NCI-H128 (cell line): ENCODE data around the gene ARL5A.

Experiments
- DNase-seq: peaks from one replicate; lab custom pipeline; 2025; ENCODE audit not compliant: unreplicated experiment; lab: John Stamatoyannopoulos, UW

Gene ARL5A

GRCh38 chr2:151767536-151767935 lies 60.7 kb downstream of the ARL5A start:
- DNase-seq, result no peak

- no peak for DNase-seq
Measured at GRCh38 chr2:151766437-151767153, 61.6 kb downstream of the ARL5A start.

- DNase-seq, result no peak
Measured at GRCh38 chr2:151765760-151766410, 62.3 kb downstream of the ARL5A start.

DNA sequence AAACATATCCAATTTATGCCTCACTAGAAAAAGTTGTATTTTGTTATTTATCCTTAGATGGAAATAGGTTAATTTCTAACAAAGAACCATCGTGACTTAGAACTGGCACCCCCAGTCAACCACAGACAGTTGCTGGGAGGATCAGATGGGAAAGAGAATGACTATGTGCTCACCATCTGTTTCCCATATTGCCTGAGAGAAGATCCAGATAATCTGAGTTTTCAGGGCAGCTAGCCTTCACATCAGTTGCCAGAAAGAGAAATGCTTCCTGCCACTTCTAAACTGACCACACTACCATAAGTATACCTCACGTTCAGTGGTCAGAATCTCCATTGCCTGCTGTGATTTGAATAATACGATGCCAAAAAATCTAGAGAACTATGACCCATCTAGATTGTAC lies 65.5 kb downstream of the ARL5A start:
- no peak for DNase-seq

DNA sequence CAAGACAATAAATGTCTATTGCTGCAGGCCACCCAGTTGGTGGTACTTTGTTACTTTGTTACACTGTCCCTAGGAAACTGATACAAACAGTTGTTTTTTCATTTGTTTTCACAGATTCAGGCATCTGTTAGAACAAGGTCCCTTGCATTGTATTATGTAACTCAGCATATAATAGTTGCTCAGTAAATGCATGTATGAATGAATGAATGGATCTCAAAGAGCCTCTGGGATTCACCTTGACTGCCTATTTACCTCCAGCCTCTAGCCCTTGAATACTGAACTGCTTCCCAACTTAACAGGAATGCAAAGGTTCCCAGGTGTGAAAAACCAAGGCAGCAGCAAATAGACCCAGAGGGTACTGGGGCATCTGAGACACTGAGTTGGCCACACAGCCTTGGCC lies 66.5 kb downstream of the ARL5A start:
- DNase-seq, result no peak

DNA sequence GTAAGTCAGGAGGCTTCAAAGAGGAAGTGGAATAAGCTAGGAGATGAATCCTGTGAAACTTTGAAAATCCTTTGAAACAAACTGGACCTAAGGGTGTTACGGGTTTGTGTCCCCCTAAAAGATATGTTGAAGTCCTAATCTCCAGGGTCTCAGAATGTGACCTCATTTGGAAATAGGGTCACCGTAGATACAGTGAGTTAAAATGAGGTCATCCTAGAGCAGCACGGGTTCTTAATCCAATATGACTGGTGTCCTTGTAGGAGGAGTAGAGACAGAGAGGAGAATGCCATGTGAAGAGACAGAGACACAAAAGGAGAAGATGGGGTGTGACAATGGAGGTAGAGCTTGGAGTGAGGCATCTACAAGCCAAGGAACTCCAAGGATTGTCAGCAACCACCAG lies 67.0 kb downstream of the ARL5A start:
- no peak for DNase-seq

- no peak for DNase-seq
Measured at GRCh38 chr2:151760139-151760650, 68.0 kb downstream of the ARL5A start.

GRCh38 chr2:151758744-151759143 lies 69.5 kb downstream of the ARL5A start:
- no peak for DNase-seq

DNA sequence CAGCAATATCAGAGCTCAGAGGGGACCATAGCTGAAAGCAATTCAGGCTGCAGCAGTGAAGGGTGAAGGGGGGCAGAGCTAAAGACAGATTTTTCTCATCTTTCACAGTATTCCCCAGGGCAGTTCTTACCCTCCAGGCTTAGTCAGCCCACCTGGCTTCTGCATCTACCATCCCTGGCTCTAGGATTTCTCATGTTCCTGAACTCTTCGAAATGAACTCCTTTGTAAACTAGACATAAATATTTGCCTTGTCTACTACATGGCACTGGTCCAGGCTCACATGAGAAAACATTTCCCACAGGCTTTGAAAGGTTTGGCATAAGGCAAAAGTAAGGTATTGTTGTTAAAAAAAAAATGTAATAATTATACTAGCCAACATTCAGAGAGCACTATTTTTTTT lies 70.4 kb downstream of the ARL5A start:
- DNase-seq, result no peak

DNA sequence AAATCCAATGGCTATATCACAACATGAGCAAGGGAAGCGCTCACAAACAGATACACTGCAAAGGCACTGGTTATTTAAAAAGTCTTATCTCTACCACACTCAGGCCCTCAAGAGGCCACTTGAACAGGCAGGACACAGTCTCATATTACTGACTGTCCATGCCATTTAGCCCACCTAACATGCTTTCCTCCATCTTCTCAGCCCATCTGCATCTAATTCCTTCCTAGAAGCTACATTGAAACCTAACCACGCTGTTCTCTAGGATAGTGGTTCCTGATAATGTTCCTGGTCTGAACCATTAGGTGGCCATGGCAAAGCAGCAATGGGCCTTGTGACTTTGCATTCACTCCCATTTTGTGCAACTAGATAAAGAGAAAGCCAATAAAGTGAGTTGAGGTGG lies 71.4 kb downstream of the ARL5A start:
- DNase-seq, result no peak

- DNase-seq, result no peak
Measured at GRCh38 chr2:151754253-151754897, 73.8 kb downstream of the ARL5A start.

DNA sequence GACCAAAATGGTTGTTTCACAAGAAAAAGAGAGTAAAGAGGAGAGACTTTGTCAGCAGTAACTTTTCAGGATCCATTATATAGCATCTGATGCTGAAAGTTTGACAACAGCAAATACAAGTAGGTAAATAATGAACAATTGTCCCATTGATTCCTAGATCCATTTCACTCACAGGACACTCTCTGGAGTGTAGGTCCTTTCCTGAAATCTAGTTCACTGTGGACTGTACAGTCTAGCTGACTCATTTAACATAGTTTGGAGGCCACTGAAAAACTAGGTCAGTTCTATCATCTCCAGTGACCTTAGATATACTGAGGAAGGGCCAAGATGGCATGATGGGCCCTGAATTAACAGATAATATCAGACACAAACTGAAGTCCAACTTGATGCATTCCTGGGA lies 74.7 kb downstream of the ARL5A start:
- no peak for DNase-seq
